Muscle layer of colon (tissue), 2 donors: ENCODE data around the gene ALDH1A2.

Source experiments
- H3K27ac ChIP-seq: one replicate; pipeline ENCODE4 v1.7.0; 2013; ENCODE audit warnings: low read depth, mild to moderate bottlenecking, low read length, moderate library complexity
- H3K27me3 ChIP-seq, 2 donors: one replicate each; pipeline ENCODE4 v1.7.0; 2013; ENCODE audit warnings: low read length in 2 of 2, mild to moderate bottlenecking in 2 of 2; ENCODE audit not compliant: insufficient read depth in 2 of 2, control insufficient read depth in 1 of 2
- H3K36me3 ChIP-seq: one replicate; pipeline ENCODE4 v1.7.0; 2013; ENCODE audit warnings: mild to moderate bottlenecking, low read length; ENCODE audit not compliant: insufficient read depth
- H3K4me1 ChIP-seq: one replicate; pipeline ENCODE4 v1.7.0; 2013; ENCODE audit warnings: mild to moderate bottlenecking, low read length; ENCODE audit not compliant: insufficient read depth
- H3K4me3 ChIP-seq, 2 donors: one replicate each; pipeline ENCODE4 v1.7.0; 2013; ENCODE audit warnings: low read length in 2 of 2, low read depth in 1 of 2, mild to moderate bottlenecking in 1 of 2, moderate library complexity in 1 of 2
- H3K9ac ChIP-seq: one replicate; pipeline ENCODE4 v1.7.0; 2013; ENCODE audit warnings: low read length
- H3K9me3 ChIP-seq: one replicate; pipeline ENCODE4 v1.7.0; 2013; ENCODE audit warnings: mild to moderate bottlenecking, low read length
- donor health status: abdominal sarcoma.
- donor health status: Adenocarcinoma of cecum.

The ALDH1A2 gene

DNA sequence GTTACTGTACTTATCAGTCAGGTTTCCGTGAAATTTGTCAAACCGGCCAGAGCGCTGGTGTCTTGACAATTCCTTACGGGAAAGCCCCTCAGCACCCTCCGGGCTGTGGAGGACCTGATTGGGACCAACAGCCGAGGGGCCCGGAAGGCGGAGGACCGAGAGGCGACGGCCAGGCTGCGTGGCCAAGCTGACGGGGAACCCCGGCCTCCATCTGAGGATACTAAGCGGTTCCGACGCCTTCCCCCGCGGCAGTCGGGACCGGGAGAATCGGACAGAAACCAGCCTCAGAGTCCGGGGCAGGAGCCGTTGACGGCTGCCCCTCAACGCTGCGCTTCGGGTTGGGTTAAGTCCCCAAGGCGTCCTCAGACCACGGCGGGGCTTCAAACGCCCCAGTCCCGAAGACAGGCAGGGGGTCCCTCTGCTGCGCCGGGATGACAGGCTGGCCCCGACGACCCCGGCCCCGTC is 499 bp downstream of the ALDH1A2 start:
- no peaks in the 10 kb centered on the region for H3K9me3 ChIP-seq
- no peak overlapping the region for H3K9ac ChIP-seq
- no peaks in the 10 kb centered on the region for H3K4me1 ChIP-seq
- H3K36me3 ChIP-seq = no peaks in the 10 kb centered on the region
- H3K27me3 ChIP-seq = peaks cover 30 to 41% of the 10 kb centered on the region in 2 donors
- H3K4me3 ChIP-seq = no peak overlapping the region
- H3K27ac ChIP-seq = no peak overlapping the region

DNA sequence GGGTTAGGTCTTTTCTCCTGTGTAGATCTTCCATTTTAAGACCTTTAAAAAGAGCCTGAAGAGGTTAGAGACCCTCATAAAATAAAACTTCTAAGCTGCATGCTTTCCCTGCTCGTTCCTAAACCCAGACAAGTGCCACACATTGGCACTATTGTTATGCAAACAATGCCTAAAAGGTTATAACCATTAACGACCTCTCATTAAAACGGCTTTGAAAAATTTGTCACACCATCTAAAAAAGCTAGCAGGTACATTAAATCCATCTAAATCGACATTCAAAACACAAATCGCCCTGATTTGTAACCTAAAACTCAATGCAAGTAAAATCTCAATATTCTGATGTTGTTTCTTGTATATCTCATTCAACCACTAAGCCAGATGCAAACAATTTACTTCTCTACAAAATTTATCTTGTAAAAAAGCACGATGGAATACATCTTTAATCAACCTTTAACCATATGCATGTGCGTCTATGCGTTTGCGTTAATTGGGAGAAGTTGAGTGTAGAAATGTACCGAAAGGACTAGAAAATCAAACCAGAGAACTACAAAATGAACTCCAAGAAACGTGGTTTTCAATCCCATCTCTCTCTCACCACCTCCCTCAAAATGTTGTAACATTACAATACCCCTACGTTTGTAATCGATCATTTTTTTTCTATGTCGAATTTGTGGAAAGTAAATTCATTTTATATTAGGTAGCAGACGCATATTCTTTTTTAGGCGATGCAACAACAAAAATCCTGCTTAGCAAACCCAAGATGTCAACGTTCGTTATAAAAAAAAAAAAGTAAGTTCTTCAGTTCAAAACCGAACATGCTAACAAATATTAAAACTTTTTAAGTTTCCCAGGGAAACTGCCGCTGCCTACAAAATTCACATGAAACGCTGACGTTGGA is 1.2 kb downstream of the ALDH1A2 start:
- H3K27ac ChIP-seq = no peak overlapping the region
- no peaks in the 10 kb centered on the region for H3K4me1 ChIP-seq
- no peak overlapping the region for H3K9ac ChIP-seq
- no peaks in the 10 kb centered on the region for H3K36me3 ChIP-seq
- H3K27me3 ChIP-seq = peaks cover 30 to 39% of the 10 kb centered on the region in 2 donors
- no peaks in the 10 kb centered on the region for H3K9me3 ChIP-seq
- no peak overlapping the region for H3K4me3 ChIP-seq

DNA sequence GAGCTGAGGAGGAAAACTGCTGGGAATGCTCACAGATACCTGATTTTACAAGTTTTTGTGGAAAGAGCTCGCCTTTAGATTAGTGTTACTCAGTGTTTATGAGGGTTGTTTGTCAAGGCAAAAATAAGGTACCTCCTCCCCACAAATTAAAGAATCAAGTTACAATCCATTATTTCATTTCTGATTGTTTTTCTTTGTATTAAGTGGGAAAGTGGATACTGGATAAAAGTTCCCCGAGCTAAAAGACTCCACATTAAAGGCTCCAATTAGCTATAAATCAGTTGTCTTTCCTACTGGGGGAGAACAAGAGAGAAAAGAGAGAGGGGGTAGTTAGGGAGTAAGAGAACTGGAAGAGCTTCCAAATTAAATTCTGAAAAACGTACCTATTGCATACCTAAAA is 1.9 kb downstream of the ALDH1A2 start:
- Histone ChIP-seq H3K4me1 (no peaks in the 10 kb centered on the region), H3K27me3 (peaks cover 30 to 37% of the 10 kb centered on the region in 2 donors), H3K27ac (no peak overlapping the region), H3K36me3 (no peaks in the 10 kb centered on the region), H3K9ac (no peak overlapping the region), H3K9me3 (no peaks in the 10 kb centered on the region), H3K4me3 (no peak overlapping the region)

DNA sequence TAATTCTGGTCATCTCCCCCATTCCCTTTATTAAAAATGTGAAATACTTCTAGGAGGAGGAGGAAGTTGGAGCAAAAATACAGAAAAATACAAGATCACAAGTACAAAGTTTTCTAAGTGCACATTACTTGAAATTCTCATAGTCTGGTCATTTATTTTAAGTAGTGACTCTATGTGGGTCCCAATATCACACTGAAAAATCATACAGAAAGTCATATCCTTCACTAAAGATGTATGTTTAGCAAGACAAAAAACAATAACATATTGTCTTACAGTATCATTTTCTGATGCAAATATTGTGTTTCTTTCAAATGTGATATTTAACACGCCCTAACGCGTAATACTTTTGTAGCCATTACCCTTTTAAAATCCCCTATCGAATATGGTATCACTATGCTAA is 2.5 kb downstream of the ALDH1A2 start:
- Histone ChIP-seq H3K4me1 (no peaks in the 10 kb centered on the region), H3K27ac (no peak overlapping the region), H3K9ac (no peak overlapping the region), H3K4me3 (no peak overlapping the region), H3K27me3 (peaks cover 30 to 37% of the 10 kb centered on the region in 2 donors), H3K9me3 (no peaks in the 10 kb centered on the region), H3K36me3 (no peaks in the 10 kb centered on the region)

DNA sequence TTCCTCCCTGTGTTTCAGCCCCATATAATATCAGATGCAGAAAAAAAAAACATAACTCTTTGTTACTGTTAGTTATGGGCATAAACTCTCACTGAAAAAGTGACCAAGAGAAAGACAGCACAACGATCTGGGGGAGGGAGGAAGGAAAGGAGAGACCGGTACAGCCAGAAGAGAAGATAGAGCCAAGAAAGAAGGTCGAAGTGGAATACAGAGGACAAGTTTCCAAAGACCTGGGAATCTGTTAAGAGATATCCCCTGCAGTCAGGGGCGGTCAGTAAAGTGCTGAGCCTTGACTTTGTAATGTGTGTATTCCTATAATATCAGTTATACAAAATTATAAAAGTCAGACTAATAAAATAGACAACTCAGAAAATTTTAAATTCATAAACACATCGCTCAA is 3.3 kb downstream of the ALDH1A2 start:
- no peaks in the 10 kb centered on the region for H3K4me1 ChIP-seq
- no peak overlapping the region for H3K4me3 ChIP-seq
- no peaks in the 10 kb centered on the region for H3K36me3 ChIP-seq
- H3K9me3 ChIP-seq = no peaks in the 10 kb centered on the region
- H3K9ac ChIP-seq = no peak overlapping the region
- H3K27ac ChIP-seq = no peak overlapping the region
- H3K27me3 ChIP-seq = peaks cover 30 to 37% of the 10 kb centered on the region in 2 donors

DNA sequence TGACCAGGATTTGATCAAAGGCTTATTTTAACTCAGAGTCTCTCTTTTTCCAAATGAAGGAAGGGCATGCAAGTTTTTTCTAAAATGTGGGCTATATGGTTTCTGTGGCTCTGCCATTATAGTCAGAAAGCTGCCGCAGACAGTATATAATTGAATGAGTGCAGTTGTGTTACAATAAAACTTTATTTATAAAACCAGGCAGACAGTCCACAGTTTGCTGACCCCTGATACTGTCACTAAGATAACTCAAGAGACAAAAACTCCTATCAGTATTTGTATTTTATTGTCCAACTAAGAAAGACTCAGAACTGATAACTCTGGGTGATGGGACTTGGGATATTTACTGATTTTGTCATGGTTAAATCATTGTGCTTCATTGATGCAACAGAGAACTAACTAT is 4.9 kb downstream of the ALDH1A2 start:
- Histone ChIP-seq H3K27ac (no peak overlapping the region), H3K4me3 (no peak overlapping the region), H3K27me3 (peaks cover 22 to 24% of the 10 kb centered on the region in 2 donors), H3K9ac (no peak overlapping the region), H3K36me3 (no peaks in the 10 kb centered on the region), H3K9me3 (no peaks in the 10 kb centered on the region), H3K4me1 (no peaks in the 10 kb centered on the region)

DNA sequence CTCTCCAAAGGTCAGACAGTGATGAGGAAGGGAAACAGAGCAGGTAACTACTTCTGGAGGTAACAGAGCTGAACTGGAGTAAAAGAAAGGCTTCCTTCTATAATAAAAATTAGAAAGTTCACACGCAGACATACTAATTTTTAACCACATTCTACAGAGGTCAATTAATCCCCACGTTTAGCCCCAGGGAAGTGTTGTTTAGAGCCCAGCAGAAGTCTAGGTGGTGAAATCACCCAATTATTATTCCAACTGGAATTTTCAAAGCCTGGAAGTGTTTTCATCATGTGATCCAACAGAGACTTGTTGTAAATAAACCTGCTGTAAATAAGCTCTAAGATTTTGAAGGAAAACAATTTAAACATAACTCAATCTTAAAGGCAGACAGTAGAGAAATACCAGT is 6.8 kb downstream of the ALDH1A2 start:
- Histone ChIP-seq H3K27ac (no peak overlapping the region), H3K4me3 (no peak overlapping the region), H3K4me1 (no peaks in the 10 kb centered on the region), H3K27me3 (peaks cover 3 to 5% of the 10 kb centered on the region in 2 donors), H3K9ac (no peak overlapping the region), H3K36me3 (no peaks in the 10 kb centered on the region), H3K9me3 (no peaks in the 10 kb centered on the region)

DNA sequence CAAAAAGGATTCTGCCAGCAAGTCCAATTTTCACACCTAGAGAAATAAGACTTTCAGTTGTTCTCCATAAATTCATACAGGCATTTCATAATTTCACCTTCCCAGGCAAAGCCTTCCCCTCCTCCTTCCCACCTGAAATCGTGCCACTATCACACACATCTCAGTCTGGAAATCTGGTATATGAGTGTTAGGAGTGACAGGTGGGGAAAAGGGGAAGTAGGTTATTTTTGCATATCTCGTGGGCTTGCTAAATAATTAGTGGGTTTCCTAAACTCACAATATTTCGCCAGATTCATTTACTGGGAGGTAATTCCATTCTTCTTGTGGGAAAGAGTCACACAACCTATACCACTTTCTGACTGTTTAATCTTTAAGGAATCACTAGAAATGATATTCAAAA is 7.4 kb downstream of the ALDH1A2 start:
- no peaks in the 10 kb centered on the region for H3K9me3 ChIP-seq
- no peaks in the 10 kb centered on the region for H3K27me3 ChIP-seq
- H3K27ac ChIP-seq = no peak overlapping the region
- H3K9ac ChIP-seq = no peak overlapping the region
- no peak overlapping the region for H3K4me3 ChIP-seq
- H3K36me3 ChIP-seq = no peaks in the 10 kb centered on the region
- no peaks in the 10 kb centered on the region for H3K4me1 ChIP-seq

DNA sequence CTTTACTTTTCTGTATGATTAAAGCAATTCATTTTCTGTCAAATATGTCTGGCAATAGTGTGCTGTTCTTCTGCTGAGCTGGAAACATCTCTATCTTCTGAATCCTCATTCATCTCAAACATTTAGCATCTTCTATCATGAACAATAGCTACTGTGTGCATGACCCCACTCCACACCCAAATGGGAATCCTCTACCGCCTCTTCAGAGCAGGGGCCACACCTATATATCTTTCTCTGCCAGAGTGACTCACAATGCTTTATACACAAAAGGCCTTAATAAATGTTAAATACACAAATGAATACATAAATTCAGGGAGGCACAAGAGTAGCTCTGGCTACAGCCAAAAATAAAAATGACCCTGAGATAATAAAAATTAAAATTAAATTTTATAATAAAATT is 8.0 kb downstream of the ALDH1A2 start:
- Histone ChIP-seq H3K4me1 (no peaks in the 10 kb centered on the region), H3K27me3 (no peaks in the 10 kb centered on the region), H3K9ac (no peak overlapping the region), H3K36me3 (no peaks in the 10 kb centered on the region), H3K9me3 (no peaks in the 10 kb centered on the region), H3K4me3 (no peak overlapping the region), H3K27ac (no peak overlapping the region)

DNA sequence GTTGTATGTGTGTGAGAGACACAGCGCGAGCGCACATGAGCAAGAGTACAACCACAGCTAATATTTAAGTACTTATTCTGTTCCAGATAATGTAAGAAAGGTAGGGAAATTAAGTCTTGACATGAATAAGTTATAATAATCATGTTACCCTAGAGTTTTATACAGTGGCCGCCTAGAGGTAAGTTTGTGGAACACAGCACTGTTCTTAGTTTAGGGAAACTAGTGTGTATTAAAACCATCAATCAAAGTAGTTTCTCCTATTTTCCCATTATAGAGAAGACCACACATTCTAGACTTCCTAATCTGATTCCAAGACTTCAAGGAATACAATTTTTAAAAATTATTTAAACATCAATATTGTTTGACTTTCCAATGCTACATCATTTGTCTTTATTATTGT is 9.5 kb downstream of the ALDH1A2 start:
- H3K9ac ChIP-seq = no peak overlapping the region
- no peak overlapping the region for H3K27ac ChIP-seq
- no peaks in the 10 kb centered on the region for H3K36me3 ChIP-seq
- H3K4me3 ChIP-seq = no peak overlapping the region
- no peaks in the 10 kb centered on the region for H3K9me3 ChIP-seq
- no peaks in the 10 kb centered on the region for H3K4me1 ChIP-seq
- no peaks in the 10 kb centered on the region for H3K27me3 ChIP-seq

DNA sequence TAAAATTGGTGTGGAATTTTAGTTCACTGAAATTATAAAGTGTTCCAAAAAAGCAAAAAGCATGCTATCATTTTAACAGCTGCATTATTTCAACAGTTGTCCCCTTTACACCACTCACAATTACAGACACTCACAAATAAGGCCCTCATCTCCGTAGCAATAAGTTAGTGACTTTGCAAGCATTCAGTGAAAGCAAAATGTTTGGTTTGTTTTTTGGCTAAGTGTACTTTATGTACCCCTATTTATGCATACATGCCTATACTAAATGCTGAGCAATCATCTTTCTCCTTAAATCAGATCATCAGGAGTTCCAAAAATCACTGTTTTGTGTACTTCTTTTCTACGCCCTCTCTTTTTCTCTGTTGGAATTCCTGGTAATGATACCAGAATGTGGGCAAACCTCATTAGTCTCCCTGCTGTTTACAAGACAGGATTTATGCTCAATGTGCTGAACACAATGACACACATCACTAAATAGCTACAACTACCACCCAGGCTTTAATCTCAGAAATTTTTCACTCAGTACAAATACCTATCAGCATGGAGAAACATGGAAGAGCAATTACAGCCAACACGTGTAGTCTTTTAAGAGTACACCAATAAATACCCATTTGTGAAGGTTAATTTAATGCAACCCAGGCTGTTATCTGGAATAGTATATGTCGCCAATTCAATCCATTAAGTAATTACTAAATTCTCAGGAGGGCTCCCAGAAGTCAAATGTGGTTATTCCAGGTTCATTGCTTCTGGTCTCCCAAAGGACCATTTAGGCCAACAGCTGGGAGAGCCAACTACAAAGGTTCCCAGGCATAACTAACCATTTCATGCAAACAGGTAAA is 12.0 kb downstream of the ALDH1A2 start:
- no peak overlapping the region for H3K27ac ChIP-seq
- H3K4me3 ChIP-seq = no peak overlapping the region
- H3K4me1 ChIP-seq = no peaks in the 10 kb centered on the region
- H3K27me3 ChIP-seq = no peaks in the 10 kb centered on the region
- H3K9me3 ChIP-seq = no peaks in the 10 kb centered on the region
- H3K36me3 ChIP-seq = no peaks in the 10 kb centered on the region
- H3K9ac ChIP-seq = no peak overlapping the region
